HG03139 (cell line): Measurements from ENCODE around the gene FAM210B.
"Not testable (repeated sequence)": the region's sequence is repeated elsewhere in the genome, so short reads cannot be mapped to it uniquely, and the experiment has no call there.

ENCODE experiments used
- ATAC-seq: cut with Tn5 transposase; IDR thresholded peaks from one replicate; pipeline ENCODE4 v1.9.1; 2021; ENCODE audit not compliant: unreplicated experiment

The FAM210B gene, protein sequence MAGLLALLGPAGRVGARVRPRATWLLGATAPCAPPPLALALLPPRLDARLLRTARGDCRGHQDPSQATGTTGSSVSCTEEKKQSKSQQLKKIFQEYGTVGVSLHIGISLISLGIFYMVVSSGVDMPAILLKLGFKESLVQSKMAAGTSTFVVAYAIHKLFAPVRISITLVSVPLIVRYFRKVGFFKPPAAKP

DNA sequence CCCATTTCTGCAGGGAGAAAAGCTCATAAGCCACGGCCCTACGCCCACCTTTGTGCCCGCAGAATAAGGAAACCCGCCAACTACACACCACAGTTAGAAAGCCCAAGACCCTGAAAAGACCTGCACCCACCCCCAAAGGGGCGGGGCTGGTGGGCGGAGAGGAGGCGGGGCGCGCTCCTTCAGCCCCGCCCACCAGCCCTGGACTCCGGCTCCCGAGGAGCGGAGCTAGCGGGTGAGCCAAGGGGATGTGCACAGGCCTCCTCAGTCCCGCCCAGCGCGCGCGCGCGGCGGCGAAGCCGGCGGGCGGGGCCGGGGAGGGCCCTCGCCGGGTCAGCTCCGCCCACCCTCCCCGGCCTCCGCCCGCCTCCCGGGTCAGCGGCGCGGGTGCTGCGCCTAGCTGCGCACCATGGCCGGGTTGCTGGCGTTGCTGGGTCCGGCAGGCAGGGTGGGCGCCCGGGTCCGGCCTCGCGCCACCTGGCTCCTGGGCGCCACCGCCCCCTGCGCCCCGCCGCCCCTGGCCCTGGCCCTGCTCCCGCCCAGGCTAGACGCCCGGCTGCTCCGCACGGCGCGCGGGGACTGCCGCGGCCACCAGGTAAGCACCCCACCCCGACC is at the start of gene FAM210B:
Gene FAM210B, plus strand, starts transcription at position 375 of the 612 bp plus-strand sequence. Its CDS starts 32 bp downstream, at position 407.
- ATAC-seq, result peak; percentile 99

DNA sequence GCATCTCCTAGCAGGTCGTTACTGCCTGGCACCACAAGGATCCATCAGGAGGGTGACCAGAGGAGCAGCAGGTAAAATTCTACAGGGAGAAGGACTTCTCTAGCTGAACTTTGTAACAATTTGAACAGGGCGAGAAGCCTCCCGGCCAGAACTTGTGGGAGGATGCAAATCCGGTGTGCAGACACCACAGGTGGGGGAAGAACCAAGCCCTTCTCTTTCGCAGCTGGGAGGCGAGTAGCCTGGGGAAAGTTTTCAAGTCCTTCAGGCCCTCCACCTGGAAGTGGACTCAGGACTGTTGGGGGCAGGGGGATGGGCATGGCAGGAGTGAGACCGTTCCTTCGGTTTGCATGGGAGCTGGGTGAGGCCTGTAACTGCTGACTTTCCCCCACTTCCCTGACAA is 42.7 kb upstream of the FAM210B start:
- ATAC-seq, result no peak

DNA sequence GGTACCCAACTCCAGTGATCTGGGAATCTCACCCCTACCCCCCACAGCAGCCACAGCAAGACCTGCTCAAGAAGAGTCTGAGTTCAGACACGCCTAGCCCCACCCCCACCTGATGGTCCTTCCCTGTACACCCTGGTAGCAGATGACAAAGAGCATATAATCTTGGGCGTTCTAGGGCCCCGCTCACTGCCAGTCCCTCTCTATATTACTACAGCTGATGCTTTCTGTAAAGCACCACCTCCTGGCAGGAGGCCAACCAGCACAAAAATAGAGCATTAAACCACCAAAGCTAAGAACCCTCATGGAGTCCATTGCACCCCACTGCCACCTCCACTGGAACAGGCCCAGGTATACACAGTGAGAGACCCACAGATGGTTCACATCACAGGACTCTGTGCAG is 42.3 kb upstream of the FAM210B start:
- ATAC-seq, result no peak

DNA sequence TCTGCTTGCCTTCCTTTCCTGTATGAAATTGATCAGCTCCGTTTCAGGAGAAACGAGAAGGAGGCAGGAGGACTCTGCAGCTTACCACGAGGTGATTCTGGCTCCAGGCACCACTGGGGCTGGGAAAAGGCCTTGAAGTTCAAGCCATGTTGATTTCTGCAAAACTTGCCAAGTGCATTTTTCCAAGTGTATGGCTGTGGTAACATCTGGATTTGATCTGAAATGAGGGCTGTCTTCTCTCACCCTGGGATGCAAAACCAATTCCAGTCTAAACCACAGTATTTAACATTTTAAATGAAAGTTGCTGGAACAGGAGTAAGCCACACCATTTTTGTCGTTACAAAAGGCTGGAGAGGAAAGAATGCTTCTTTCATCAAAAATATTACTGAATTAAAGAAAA is 36.1 kb upstream of the FAM210B start:
- ATAC-seq, result no peak

DNA sequence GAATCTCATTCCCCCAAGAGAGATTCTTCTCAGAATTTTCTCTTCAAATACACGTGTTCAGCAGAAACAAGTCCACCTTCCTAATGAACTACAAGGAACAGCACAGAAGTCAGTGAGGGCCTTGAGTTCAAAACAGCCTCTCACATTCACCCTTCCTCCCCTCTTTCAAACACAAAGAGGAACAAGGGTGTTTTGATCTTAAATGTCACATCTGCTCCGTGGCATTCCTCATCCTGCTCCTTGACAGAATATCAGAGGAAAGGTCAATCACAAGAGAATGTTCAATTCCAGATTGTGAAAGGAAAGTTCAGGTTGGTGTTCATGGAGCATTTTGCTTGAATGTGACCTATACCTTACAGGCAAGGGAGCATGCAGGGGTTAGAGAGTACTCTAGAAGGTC is 35.6 kb upstream of the FAM210B start:
- no peak for ATAC-seq

DNA sequence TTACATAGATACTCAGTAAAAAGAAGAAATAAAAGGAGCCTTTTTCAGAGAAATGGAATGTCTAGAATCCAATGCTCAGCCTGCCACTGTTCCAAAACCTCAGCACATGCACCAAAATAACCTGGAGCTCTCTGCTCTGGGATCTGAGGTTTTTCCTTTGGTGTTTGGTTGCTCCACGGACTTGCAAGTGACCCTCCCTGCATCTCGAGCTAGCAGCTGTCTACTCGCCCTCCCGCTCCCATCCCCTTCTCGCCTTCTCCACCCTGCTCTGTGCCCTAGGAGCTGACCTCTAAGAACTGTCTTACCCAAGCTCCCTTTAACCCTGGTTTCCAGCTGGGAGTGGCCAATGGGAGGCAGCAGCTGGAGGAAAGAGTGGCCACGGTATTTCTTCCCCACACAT is 35.1 kb upstream of the FAM210B start:
- ATAC-seq, result no peak

DNA sequence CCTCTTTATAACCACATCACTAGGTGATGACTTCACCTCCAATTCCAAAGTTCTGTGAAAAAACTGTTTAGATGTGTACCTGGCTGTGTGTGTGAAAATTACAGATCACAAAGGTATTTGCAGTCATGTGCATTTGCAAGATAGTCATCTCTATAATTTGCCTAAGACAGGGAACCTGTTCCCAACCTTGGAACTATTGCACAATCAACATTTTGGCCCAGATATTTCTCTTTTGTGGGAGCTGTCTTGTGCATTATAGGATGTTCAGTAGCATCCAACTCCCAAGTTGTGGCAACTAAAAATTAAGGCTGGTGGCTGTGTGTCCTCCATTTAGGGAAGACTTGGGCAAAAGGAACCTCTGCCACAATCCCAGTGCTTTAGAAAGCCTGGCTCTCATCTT is 34.0 kb upstream of the FAM210B start:
- no peak for ATAC-seq

DNA sequence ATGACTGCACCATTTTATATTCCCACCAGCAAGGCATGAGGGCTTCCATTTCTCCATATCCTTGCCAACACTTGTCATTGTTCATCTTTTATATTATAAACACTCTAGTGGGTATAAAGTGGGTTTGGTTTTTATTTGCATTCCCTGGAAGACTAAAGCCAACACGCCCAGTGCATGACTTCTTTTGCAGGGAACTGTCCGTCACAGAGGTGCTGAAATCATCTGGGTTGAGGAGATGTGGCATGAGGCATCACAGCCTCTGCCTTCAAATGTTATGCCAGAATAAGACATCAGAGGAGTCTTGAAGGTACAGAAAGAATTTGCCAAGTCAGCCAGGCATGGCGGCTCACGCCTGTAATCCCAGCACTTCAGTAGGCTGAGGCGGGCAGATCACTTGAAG is 29.9 kb upstream of the FAM210B start:
- ATAC-seq, result no peak

DNA sequence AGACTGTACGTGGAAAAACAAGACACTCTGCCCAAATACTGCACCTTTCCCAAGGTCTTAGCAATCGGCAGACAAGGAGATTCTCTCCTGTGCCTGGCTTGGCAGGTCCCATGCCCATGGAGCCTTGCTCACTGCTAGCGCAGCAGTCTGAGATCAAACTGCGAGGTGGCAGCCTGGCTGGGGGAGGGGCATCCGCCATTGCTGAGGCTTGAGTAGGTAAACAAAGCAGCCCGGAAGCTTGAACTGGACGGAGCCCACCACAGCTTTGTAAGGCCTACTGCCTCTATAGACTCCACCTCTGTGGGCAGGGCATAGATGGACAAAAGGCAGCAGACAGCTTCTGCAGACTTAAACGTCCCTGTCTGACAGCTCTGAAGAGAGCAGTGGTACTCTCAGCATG is 22.1 kb upstream of the FAM210B start:
- not testable (repeated sequence) for ATAC-seq

DNA sequence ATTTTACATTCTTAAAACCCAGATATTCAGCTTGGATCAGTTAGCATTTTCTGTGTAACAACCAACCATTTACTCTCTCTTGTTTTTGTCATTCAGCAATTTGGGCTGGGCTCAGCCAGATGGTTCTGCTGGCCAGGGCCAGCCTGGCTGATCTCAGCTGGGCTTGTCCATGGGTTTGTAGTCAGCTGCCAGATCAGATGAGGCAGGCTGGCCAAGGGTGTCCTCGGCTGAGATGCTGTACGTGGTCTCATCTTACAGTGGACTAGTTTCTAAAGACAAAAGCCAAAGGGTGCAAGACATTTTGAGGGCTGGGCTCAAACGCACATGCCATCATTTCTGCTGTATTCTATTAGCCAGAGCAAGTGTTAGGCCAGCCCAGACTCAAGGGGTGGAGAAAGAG is 16.0 kb upstream of the FAM210B start:
- no peak for ATAC-seq

DNA sequence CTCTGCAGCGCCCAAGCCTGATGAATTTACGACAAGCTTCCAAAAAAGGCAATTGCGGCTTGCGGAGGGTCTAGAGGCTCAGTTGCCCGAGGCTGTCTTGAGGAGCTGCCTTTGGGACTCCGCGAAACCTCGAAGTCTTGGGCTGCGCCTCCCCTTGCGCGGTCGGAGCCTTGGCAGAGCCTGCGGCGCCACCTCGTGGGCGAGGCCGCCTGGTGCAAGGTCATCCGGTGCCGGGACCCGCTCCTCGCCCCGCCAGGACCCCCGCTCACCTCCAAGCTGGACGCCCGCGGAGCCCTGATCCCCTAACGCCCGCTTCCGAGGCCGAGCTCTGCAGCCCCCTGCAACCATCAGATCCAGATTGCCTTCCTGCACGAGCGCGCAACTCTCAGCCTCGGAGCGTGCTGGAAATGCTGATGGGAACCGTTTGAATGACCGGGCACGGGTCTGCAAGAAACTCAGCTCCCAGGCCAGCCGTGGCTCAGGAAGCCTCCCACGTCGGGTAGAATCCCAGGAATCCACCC is 14.9 kb upstream of the FAM210B start:
- no peak for ATAC-seq

DNA sequence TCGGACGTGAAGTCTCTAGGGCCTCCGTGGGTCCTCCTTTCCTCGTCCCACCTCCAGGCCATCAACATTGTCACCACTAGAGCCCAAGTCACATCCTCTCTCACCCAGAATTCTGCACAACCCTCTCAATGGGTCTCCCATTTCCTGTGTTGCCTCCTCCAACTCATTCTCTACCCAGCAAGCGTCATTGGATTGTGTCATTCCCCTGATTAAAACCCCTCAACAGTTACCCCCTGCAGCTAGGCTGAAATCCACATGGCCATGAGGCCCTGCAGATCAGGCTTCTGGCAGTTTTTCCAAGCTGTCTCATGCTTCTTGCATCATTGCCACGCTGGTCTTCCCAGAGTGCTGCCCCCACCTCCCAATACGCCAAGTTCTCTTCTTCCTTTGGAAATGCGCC is 12.9 kb upstream of the FAM210B start:
- ATAC-seq, result no peak

DNA sequence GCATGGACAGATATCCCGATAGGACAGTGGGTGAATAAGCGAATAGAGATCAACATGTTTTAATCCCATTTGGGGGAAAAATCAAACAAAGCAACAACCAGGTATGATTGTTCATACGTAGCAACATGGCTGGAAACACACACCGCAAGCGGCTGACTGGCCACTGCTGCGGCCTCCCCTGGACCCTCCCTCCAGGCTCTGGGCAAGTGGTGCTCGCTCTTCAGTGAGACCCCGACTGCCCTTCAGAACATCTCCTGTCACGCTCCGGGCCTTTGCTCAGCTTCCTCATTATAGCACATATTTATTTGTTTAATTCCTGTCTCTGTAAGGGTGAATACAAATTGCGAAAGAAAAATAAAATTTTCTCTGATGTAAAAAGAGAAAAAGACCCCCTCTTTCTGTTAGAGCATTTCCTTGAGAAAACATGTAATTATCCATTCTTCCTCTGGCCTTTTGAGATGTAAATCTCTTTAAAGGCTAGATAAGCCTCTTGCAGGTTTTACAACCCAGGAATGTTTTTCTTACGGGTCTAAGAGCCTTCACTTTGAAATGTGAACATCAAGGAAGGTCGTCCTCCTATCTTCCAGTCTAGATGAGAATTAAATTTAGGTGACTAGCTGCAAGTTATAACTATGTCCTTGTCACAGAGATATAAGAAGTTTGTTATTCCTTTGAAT is 11.0 kb upstream of the FAM210B start:
- ATAC-seq, result no peak

DNA sequence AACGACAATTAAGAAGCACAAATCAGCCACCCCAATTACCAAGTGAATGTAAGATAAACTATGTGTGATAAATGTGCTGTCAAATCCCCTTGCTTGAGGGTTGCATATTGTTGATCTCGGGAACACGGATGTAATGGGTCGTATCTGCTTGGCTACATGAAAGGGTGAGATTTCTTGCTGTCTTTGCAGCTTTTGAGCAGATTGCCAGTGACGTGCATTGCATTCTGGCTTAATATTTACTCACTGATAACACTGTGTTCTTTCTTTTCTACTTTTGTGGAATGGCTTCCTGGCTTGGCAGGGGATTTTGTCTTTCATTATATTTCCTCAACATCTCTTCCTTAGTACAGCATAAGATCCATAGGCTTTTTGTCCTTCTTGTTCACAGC is 10.5 kb upstream of the FAM210B start:
- ATAC-seq, result no peak

DNA sequence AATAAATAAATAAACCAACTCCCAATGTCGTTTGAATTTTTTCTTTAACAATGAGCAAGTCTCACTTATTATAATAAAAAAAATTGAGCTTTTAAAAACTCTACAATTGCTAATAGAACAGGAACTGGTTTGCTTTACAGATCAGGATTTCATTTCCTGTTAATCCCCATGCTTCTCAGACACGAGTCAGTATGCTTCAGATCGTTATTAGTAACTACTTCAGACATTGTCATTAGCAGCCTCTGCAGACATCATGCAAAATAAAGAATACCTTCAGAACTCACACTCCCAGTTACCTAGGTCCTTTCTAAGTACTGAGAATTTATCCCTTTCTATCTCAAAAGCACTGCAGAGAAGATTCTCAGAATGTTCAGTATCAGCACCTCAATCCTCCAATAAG is 10.0 kb upstream of the FAM210B start:
- ATAC-seq, result no peak

DNA sequence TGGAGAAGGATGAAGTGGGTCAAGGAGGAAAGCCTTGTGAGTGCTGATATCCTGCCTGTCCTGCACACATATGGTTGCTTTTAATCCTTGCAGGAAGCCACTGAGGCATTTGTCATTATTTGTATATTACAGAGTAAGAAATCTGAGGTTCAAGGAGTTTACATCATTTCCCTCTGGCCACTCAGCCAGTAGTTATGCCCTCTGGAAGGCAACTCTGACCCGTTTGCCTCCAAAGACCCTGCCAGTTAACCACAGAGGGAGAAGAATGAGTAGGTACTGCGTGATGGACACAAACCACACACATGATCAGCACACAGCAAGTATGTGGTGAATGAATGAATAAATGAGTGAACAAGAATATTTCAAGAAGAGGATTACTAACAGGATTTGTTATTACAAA is 7.9 kb upstream of the FAM210B start:
- no peak for ATAC-seq

DNA sequence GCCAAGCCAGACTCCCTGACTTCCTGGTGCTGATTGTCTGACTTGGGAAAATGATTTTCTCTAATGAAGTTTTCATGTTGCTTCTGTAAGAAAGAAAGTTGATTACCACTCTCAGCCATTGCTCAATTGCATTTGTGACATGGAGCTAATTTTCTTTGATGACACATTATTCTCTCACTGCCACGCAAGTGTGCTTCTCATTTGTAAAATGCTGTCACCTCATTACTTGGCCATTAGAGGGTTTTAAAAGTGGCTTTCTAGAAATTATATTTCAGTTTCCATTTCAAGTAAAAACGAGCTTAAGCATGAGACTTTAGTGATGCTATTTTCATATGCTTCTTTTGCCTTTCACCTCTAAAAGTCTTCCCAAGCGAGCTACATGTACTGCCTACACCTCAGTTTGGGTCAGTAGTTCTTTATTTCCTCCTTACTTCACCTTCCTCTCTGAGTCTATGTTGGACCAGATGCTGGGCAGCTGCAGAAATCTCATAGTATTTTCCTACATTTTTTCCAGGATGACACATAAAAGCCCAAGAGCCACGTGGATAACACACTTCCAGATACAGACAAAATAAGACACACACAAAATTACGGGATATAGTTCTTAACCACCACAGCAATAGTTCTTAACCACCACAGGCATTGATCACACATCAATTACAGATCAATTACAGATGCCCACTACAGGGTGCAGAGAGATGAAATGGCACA is 6.3 kb upstream of the FAM210B start:
- no peak for ATAC-seq

DNA sequence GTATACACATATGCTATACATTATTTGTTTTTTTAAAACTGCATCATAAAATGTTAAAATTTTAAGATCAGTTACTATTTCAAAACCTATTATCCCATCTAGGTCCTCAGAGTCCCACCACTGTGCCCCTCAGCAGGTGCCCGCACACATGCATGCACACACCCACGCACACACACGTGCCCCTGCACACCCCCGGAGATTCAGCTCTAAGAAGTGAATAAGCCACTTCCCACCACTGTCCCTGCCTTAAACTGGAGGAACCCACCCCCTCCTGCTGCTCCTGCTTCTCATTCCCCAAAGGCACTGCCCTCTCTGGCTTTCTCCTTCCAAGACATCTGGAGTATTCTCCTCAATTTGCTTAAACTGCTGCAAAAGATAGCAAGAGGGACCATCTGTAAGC is 5.4 kb upstream of the FAM210B start:
- no peak for ATAC-seq

DNA sequence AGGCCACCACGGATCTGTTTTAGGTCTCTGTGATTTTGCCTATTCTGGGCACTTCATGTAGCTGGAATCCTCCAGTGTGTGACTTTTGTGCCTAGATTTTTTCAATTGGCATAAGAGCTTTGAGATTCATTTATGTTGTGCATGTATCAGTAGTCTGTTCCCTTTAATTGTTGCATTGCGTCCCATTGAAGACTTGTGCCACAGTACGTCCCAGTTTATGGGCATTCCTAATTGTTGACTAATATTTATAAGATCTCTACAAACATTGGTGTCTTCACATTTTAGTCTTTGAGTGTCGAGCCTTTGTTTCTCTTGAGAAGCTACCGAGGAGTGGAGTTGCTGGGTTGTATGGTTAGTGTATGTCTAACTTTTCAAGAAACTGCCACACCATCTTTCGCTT is 704 bp upstream of the FAM210B start:
- ATAC-seq, result no peak

DNA sequence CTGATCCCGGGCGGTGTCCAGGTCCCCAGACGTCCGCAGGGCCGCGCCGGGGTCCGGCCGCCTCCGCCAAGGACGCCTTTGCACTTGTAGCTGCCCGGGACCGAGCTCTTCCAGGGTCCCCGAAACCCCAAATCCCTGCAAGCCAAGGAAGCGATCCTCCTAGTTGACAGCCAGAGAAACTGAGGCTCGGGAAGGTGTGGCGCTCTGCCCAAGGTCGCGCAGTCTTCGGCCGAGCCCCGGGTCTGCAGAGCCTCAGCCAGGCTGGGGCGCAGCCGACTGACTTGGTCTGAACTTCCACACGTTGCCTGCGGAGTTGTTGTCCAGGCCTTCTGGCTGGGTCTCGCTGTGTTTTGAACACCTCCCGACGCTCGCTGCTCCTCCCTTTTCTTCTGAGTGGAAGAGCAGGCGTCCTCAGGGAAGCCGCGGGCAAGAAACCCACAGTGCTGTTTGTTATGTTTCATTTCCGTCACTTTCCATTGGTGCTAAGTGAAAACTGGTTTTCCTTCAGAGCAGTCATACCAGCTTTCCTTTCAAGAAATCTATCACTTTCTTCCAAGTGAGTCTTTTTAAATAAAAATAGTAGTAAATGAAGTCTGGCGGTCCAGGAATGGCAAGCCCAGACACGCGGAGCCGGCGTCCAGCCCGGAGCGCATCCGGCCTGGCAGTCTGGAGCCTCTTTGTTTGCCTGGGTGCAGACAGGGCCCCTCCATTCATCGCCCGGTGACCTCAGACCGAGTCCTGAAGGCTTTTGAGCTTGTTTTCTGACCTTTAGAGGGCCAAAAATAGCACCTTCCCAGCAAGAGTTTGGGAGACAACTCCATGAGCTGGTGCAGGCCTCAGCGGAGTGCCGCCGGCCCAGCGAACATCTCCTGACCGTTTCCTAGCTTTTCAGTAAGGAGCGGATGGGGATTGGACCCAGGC is 698 bp downstream of the FAM210B start:
- ATAC-seq, result peak; percentile 15
